Measurements from ENCODE around the gene SMAD3. TPM values are rescaled to one million over a fixed set of nuclear protein-coding genes. Genes with fewer than 3 reads are reported as not detected.

Gene SMAD3
- total and polyA plus RNA-seq, 10 of the 15 experiments (the other 5 are each of a cell fraction or from before 2014, with no cell fraction given): 5.6 to 43.2 (median 16.0) TPM

GRCh38 chr15:67125589-67126502 is 60.4 kb downstream of the SMAD3 start:
- no peak overlapping the region for H3K4me2 ChIP-seq (ENCODE audit: control insufficient read depth, insufficient read depth)
- RAD21 ChIA-PET (ENCODE audit: unreplicated experiment): no interaction called here
- H3K27ac ChIP-seq (ENCODE audit: control insufficient read depth, insufficient read depth): no peak overlapping the region
- FAIRE-seq: no peak
- peaks cover 29% of the 10 kb centered on the region for H3K4me1 ChIP-seq (ENCODE audit: control insufficient read depth, insufficient read depth, low read length)
- H3K27me3 ChIP-seq (replicated peaks in 1 of 2; ENCODE audit: control insufficient read depth in 2 of 2, insufficient read depth in 2 of 2, low read length in 1 of 2): no peaks in the 10 kb centered on the region
- intact Hi-C loops (cut with micrococcal nuclease; ENCODE audit: unreplicated experiment): no loop called here
- in situ Hi-C loops (cut with MboI): no loop called here
- no TSS peak for BruUV-seq (replicated peaks)
- peaks cover 51% of the 10 kb centered on the region for H3K79me2 ChIP-seq (ENCODE audit: control insufficient read depth, insufficient read depth, low read length)
- H3K4me3 ChIP-seq: no peak overlapping the region
- H2AFZ ChIP-seq (ENCODE audit: control insufficient read depth, low read depth, low read length): no peak overlapping the region
- no peak for DNase-seq (ENCODE audit: low read depth, low spot score)
- ATAC-seq: no peak
- 0 out of 2 replicates have a peak, but pooled peaks cover 6% of the 10 kb centered on the region for H4K20me1 ChIP-seq (ENCODE audit: control insufficient read depth, insufficient read depth)
- WGBS (ENCODE audit: insufficient coverage, insufficient replicate concordance, low lambda C conversion rate, missing lambda C conversion rate): 89% methylated on average over 20 of the region's 20 CpGs
- no peak overlapping the region for H3K9ac ChIP-seq (ENCODE audit: control insufficient read depth, insufficient read depth, low read length)
- no peaks in the 10 kb centered on the region for H3K9me3 ChIP-seq (replicated peaks; ENCODE audit: control insufficient read depth, insufficient read depth, low read length)
- H3K36me3 ChIP-seq (ENCODE audit: control insufficient read depth in 2 of 2, insufficient read depth in 2 of 2, low read length in 1 of 2): peaks cover 2 to 9% of the 10 kb centered on the region in 2 experiments; a peak in 3 of 4 replicates
- SMC1A ChIA-PET (ENCODE audit: uncharacterized antibody, unreplicated experiment): interaction anchor here (2.5 to 14.1 kb wide), 2 partner anchors 11 to 23 kb away, joined by 10 to 179 read pairs; no protein-coding TSS in a partner anchor
- CTCF ChIA-PET: no interaction called here
- POLR2A ChIA-PET: interaction anchor here (1.5 kb wide), 1 partner anchor 8 kb away, joined by 3 read pairs; no protein-coding TSS in a partner anchor
- TF ChIP-seq BHLHE40 (IDR thresholded peaks at IDR 0.05; ENCODE audit: borderline replicate concordance in 1 of 2, low read depth in 2 of 2, low read length in 1 of 2) (no peak), ZNF274 (IDR thresholded peaks at IDR 0.05; ENCODE audit: insufficient read depth, insufficient read length) (no peak), EP300 (IDR thresholded peaks at IDR 0.05; ENCODE audit: borderline replicate concordance in 1 of 2, control insufficient read depth in 1 of 2, low read depth in 2 of 2, low read length in 2 of 2) (no peak), SRF (IDR thresholded peaks at IDR 0.05; ENCODE audit: low read depth in 2 of 2, low read length in 2 of 2) (no peak), MEF2A (IDR thresholded peaks at IDR 0.05; ENCODE audit: insufficient read depth, low read depth, low read length) (no peak), NR2F1 (conservative IDR thresholded peaks at IDR 0.05) (no peak), JUND (IDR thresholded peaks at IDR 0.05; ENCODE audit: low read depth, low read length) (no peak), CTCF (IDR thresholded peaks at IDR 0.05 in 2 of 3, conservative IDR thresholded peaks at IDR 0.05 in 1 of 3; ENCODE audit: control insufficient read depth in 2 of 3, extremely low read depth in 1 of 3, insufficient read depth in 1 of 3, low read depth in 3 of 3, low read length in 3 of 3) (no peak), SUZ12 (IDR thresholded peaks at IDR 0.05; ENCODE audit: unreplicated experiment) (no peak), MEF2B (IDR thresholded peaks at IDR 0.05; ENCODE audit: partially characterized antibody, poor library complexity, severe bottlenecking) (no peak), TARDBP (IDR thresholded peaks at IDR 0.05; ENCODE audit: borderline replicate concordance) (no peak), REST (IDR thresholded peaks at IDR 0.05; ENCODE audit: low read depth, low read length) (no peak), PKNOX1 (IDR thresholded peaks at IDR 0.05) (no peak), MTA3 (IDR thresholded peaks at IDR 0.05; ENCODE audit: borderline replicate concordance, low read length) (no peak)
